Gastrocnemius medialis (tissue), 4 donors: Measurements from ENCODE around the gene MSI2. TPM values are rescaled to one million over a fixed set of nuclear protein-coding genes. Genes with fewer than 3 reads are reported as not detected.

Source experiments
- ATAC-seq, 2 donors: fragments of 150-250 bp; one replicate each; pipeline ENCODE4 v1.9.1; 2016
- DNase-seq, 2 donors: peaks; one replicate each; pipeline ENCODE4 v3.0.0-alpha.2; 2019
- H3K27ac ChIP-seq, 4 donors: fragments of 200-600 bp; sonication (generic); 1 replicate in 1 of 4; 2 replicates in 3 of 4; pipeline ENCODE4 v1.5.1; 2016 to 2018; ENCODE audit warnings: mild to moderate bottlenecking in 2 of 4, moderate library complexity in 1 of 4
- H3K27me3 ChIP-seq, 3 donors: fragments of 200-600 bp; sonication (generic) in 2 of 3; 1 replicate in 1 of 3; 2 replicates in 2 of 3; pipeline versions ENCODE4 v1.5.1 to v1.6.0; 2016 to 2019; ENCODE audit warnings: mild to moderate bottlenecking in 1 of 3, moderate library complexity in 1 of 3
- H3K36me3 ChIP-seq, 2 donors: fragments of 200-600 bp; sonication (generic) in 1 of 2; one replicate each; pipeline ENCODE4 v1.5.1; 2017 to 2018
- H3K4me1 ChIP-seq, 2 donors: fragments of 200-600 bp; sonication (generic) in 1 of 2; one replicate each; pipeline ENCODE4 v1.5.1; 2016 to 2017; ENCODE audit warnings: mild to moderate bottlenecking in 2 of 2
- H3K4me3 ChIP-seq, 4 donors: fragments of 200-600 bp; sonication (generic) in 3 of 4; 1 replicate in 1 of 4; 2 replicates in 3 of 4; pipeline ENCODE4 v1.5.1; 2016 to 2019; ENCODE audit warnings: mild to moderate bottlenecking in 2 of 4
- H3K9me3 ChIP-seq, 3 donors: fragments of 200-600 bp; sonication (generic) in 2 of 3; 1 replicate in 1 of 3; 2 replicates in 2 of 3; pipeline ENCODE4 v1.5.1; 2016 to 2019
- POLR2A ChIP-seq, 2 donors: fragments of 450-650 bp; IDR thresholded peaks; one replicate each; pipeline ENCODE4 v1.6.1; 2017; ENCODE audit warnings: antibody characterized with exemption in 2 of 2, mild to moderate bottlenecking in 2 of 2, moderate library complexity in 2 of 2
- in situ Hi-C, 4 donors: fragments of 200-750 bp; cut with MboI; loops; one replicate each; pipeline versions ENCODE4 v1.15.0 to v1.8.0; 2017; ENCODE audit warnings: low sequenced_read_pairs in 4 of 4
- intact Hi-C: fragments of 100-400 bp; cut with DNase I; formaldehyde crosslinking; loops from one replicate; pipeline ENCODE4 v1.15.1; 2023; ENCODE audit warnings: low total_unique reads
- total RNA-seq, 4 donors: library from RNA; depleted of rRNA; stranded (reverse); fragments of >200 nt; gene quantifications; one replicate each; pipeline versions ENCODE4 v1.1.0 to v1.2.3, GENCODE V29; 2016
- TF ChIP-seq, protein P1 (sequence below), 5 experiments: fragments of 450-650 bp in 3 of 5; fragments of 200-600 bp in 2 of 5; sonication (generic) in 2 of 5; IDR thresholded peaks in 4 of 5; conservative IDR thresholded peaks in 1 of 5; 1 replicate in 4 of 5; 2 replicates in 1 of 5; pipeline ENCODE4 v1.5.1; 2016 to 2019; ENCODE audit warnings: antibody characterized with exemption in 5 of 5, mild to moderate bottlenecking in 3 of 5, moderate library complexity in 3 of 5

Gene MSI2
- total RNA-seq, 4 donors from 2014 or later: 33.1 to 66.2 (median 48.5) TPM

GRCh38 chr17:57655553-57655952, 399.2 kb downstream of the MSI2 start:
- intact Hi-C loops (no loop called here), in situ Hi-C loops (no loop called here)
- Histone ChIP-seq H3K27ac (no peak overlapping the region), H3K27me3 (no peaks in the 10 kb centered on the region), H3K9me3 (no peaks in the 10 kb centered on the region), H3K36me3 (no peaks in the 10 kb centered on the region), H3K4me1 (no peaks in the 10 kb centered on the region), H3K4me3 (no peak overlapping the region)
- no peak for DNase-seq
- no peak for ATAC-seq
- TF ChIP-seq POLR2A (IDR thresholded peaks at IDR 0.05): no peak
- TF ChIP-seq, protein P1, sequence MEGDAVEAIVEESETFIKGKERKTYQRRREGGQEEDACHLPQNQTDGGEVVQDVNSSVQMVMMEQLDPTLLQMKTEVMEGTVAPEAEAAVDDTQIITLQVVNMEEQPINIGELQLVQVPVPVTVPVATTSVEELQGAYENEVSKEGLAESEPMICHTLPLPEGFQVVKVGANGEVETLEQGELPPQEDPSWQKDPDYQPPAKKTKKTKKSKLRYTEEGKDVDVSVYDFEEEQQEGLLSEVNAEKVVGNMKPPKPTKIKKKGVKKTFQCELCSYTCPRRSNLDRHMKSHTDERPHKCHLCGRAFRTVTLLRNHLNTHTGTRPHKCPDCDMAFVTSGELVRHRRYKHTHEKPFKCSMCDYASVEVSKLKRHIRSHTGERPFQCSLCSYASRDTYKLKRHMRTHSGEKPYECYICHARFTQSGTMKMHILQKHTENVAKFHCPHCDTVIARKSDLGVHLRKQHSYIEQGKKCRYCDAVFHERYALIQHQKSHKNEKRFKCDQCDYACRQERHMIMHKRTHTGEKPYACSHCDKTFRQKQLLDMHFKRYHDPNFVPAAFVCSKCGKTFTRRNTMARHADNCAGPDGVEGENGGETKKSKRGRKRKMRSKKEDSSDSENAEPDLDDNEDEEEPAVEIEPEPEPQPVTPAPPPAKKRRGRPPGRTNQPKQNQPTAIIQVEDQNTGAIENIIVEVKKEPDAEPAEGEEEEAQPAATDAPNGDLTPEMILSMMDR (IDR thresholded peaks at IDR 0.05 in 4 of 5, conservative IDR thresholded peaks at IDR 0.05 in 1 of 5): no peak

DNA sequence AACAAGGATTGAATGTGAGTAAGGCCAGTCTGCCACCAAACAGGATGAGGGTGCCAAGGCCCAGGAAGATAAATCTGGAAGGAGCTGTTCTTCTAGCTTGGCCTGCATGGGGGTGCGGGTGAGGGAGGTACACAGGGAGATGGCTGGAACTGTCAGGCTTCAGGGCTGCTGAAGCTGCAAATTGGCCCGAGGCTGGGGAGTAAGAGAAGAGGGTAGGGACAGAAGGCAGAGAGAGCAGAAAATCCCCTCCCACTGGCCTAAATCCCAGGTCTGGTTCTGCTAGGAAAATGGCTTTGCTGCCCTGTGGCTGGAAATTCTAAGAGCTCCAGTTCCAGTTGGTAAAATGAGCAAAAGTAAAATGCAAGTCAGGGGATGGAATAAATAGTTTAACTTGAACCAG, 400.9 kb downstream of the MSI2 start:
- peaks cover 7 to 10% of the 10 kb centered on the region in 2 donors for H3K4me1 ChIP-seq
- no peak for DNase-seq
- TF ChIP-seq, protein P1 (IDR thresholded peaks at IDR 0.05 in 4 of 5, conservative IDR thresholded peaks at IDR 0.05 in 1 of 5): no peak
- TF ChIP-seq POLR2A (IDR thresholded peaks at IDR 0.05): no peak
- no peak overlapping the region for H3K4me3 ChIP-seq
- in situ Hi-C loops (no loop called here), intact Hi-C loops (no loop called here)
- ATAC-seq: no peak
- no peaks in the 10 kb centered on the region for H3K9me3 ChIP-seq
- H3K27ac ChIP-seq: no peak overlapping the region
- H3K27me3 ChIP-seq: no peaks in the 10 kb centered on the region
- H3K36me3 ChIP-seq: no peaks in the 10 kb centered on the region

- in situ Hi-C loops (loop anchor here in 1 of 4 donors (5.0 kb wide), 1 partner anchor 410 kb away; no protein-coding TSS in a partner anchor), intact Hi-C loops (loop anchor here (2.0 to 10.0 kb wide), 3 partner anchors 170 to 419 kb away; partner anchors contain the start of gene SRSF1)
- Histone ChIP-seq H3K4me1 (peaks cover 30 to 35% of the 10 kb centered on the region in 2 donors), H3K27ac (peak overlapping the region; percentile 77 to 91 (median 86)), H3K27me3 (no peaks in the 10 kb centered on the region), H3K36me3 (no peaks in the 10 kb centered on the region), H3K9me3 (no peaks in the 10 kb centered on the region), H3K4me3 (peak overlapping the region in 3 of 4 donors; percentile 28 to 57 (median 46))
- no peak for DNase-seq
- TF ChIP-seq, protein P1 (IDR thresholded peaks at IDR 0.05 in 4 of 5, conservative IDR thresholded peaks at IDR 0.05 in 1 of 5): no peak
- no peak for TF ChIP-seq POLR2A (IDR thresholded peaks at IDR 0.05)
- ATAC-seq: peak in 1 of 2 donors; percentile 39
Observed at GRCh38 chr17:57662041-57662440, 405.7 kb downstream of the MSI2 start.

DNA sequence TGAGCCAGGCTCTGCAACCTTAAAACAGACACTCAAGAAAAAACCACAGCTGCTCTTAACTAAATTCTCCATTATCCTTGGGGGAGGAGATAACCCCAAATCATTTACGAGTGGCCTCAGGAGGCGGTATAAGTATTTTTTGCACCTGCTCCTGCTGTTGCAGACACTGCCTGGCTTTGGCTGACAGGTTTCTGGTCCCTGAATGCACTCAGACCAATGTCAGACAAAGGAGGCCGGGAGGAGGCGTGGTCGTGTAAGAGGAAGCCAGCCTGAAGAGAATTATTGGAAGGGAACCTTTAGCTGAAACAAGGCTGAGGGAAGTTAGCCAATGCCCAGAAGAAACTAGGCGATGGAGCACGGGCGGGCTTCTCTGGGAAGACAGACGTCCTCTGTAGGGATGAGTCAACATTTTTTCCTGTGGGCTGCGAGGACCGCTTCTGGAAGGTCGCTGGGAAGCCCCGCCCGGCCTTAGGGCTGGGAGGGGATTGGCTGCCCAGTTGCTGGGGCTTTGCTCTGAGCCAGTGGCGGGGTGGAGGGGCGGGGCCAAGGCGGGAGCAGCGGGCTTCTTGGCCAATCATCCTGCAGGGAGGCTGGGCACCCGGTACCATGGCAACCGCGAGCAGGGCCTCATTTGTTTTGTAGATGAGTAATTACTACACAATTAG, 406.5 kb downstream of the MSI2 start:
- Histone ChIP-seq H3K27me3 (no peaks in the 10 kb centered on the region), H3K27ac (peak overlapping the region; percentile 77 to 91 (median 86)), H3K4me3 (peak overlapping the region; percentile 15 to 57 (median 37)), H3K36me3 (no peaks in the 10 kb centered on the region), H3K9me3 (no peaks in the 10 kb centered on the region), H3K4me1 (peaks cover 30 to 35% of the 10 kb centered on the region in 2 donors)
- intact Hi-C loops (loop anchor here (2.0 to 10.0 kb wide), 3 partner anchors 170 to 420 kb away; partner anchors contain the start of gene SRSF1), in situ Hi-C loops (loop anchor here in 1 of 4 donors (5.0 kb wide), 1 partner anchor 410 kb away; no protein-coding TSS in a partner anchor)
- ATAC-seq: peak; percentile 90 to 94
- DNase-seq: peak; percentile 86 to 95
- TF ChIP-seq, protein P1 (IDR thresholded peaks at IDR 0.05 in 4 of 5, conservative IDR thresholded peaks at IDR 0.05 in 1 of 5): peak in 1 of 5 experiments; percentile 19
- TF ChIP-seq POLR2A (IDR thresholded peaks at IDR 0.05): peak in 1 of 2 donors; percentile 52
